GM23338 (cell line): ENCODE measurements around the gene PRDM1. TPM values are rescaled to one million over a fixed set of nuclear protein-coding genes. Genes with fewer than 3 reads are reported as not detected.

Experiments
- ATAC-seq: fragments of 200-7000 bp; cut with Tn5 transposase; 3 replicates; pipeline ENCODE4 v1.9.1; 2020
- DNase-seq: peaks from one replicate; pipeline ENCODE4 v3.0.0-alpha.2; 2015; ENCODE audit warnings: low spot score
- H2AFZ ChIP-seq: fragments of 200-600 bp; sonication (generic); 2 replicates; pipeline ENCODE4 v1.8.0; 2016; ENCODE audit warnings: antibody characterized with exemption, mild to moderate bottlenecking, moderate library complexity
- H3F3A ChIP-seq: fragments of 200-600 bp; sonication (generic); replicated peaks from 2 replicates; pipeline ENCODE4 v1.8.0; 2017; ENCODE audit warnings: antibody characterized with exemption, mixed run types, low read depth
- H3K27ac ChIP-seq: fragments of 200-600 bp; sonication (generic); 2 replicates; pipeline ENCODE4 v1.6.1; 2016; ENCODE audit warnings: low read depth
- H3K27me3 ChIP-seq: fragments of 200-600 bp; sonication (generic); 2 replicates; pipeline ENCODE4 v1.8.0; 2016; ENCODE audit warnings: mild to moderate bottlenecking, mixed run types, moderate library complexity; ENCODE audit not compliant: insufficient read depth
- H3K36me3 ChIP-seq: fragments of 200-600 bp; sonication (generic); 2 replicates; pipeline ENCODE4 v1.8.0; 2016; ENCODE audit warnings: mild to moderate bottlenecking; ENCODE audit not compliant: insufficient read depth
- H3K4me1 ChIP-seq: fragments of 200-600 bp; sonication (generic); 2 replicates; pipeline ENCODE4 v1.8.0; 2016; ENCODE audit warnings: mild to moderate bottlenecking, moderate library complexity; ENCODE audit not compliant: insufficient read depth
- H3K4me2 ChIP-seq: fragments of 200-600 bp; sonication (generic); 2 replicates; pipeline ENCODE4 v1.7.1; 2017; ENCODE audit warnings: mixed run types
- H3K4me3 ChIP-seq: fragments of 200-600 bp; sonication (generic); 2 replicates; pipeline ENCODE4 v1.6.1; 2016; ENCODE audit warnings: mixed run types
- H3K79me2 ChIP-seq: fragments of 200-600 bp; sonication (generic); replicated peaks from 2 replicates; pipeline ENCODE4 v1.8.0; 2017; ENCODE audit warnings: mild to moderate bottlenecking; ENCODE audit not compliant: insufficient read depth
- H3K9me2 ChIP-seq: fragments of 200-600 bp; sonication (generic); 2 replicates; pipeline ENCODE4 v1.8.0; 2017; ENCODE audit not compliant: insufficient read depth
- H4K20me1 ChIP-seq: fragments of 200-600 bp; sonication (generic); replicated peaks from 2 replicates; pipeline ENCODE4 v1.8.0; 2017; ENCODE audit warnings: mild to moderate bottlenecking; ENCODE audit not compliant: insufficient read depth
- H3K27ac Mint-ChIP-seq: 2 replicates; pipeline ENCODE4 v1.8.0; 2020; ENCODE audit warnings: inconsistent platforms, mild to moderate bottlenecking, moderate library complexity, mixed read lengths
- H3K27me3 Mint-ChIP-seq: 3 replicates; pipeline ENCODE4 v1.8.0; 2022; ENCODE audit warnings: low read depth, mild to moderate bottlenecking, moderate library complexity, mixed read lengths, inconsistent platforms; ENCODE audit not compliant: insufficient read depth, poor library complexity
- H3K36me3 Mint-ChIP-seq: 3 replicates; pipeline ENCODE4 v1.8.0; 2021; ENCODE audit warnings: low read depth, mild to moderate bottlenecking, inconsistent platforms, moderate library complexity, mixed read lengths
- H3K4me1 Mint-ChIP-seq: 3 replicates; pipeline ENCODE4 v1.8.0; 2020; ENCODE audit warnings: mild to moderate bottlenecking, inconsistent platforms, mixed read lengths
- H3K4me3 Mint-ChIP-seq: 3 replicates; pipeline ENCODE4 v1.8.0; 2021; ENCODE audit warnings: moderate library complexity, mild to moderate bottlenecking, inconsistent platforms, mixed read lengths
- H3K9me3 Mint-ChIP-seq: 3 replicates; pipeline ENCODE4 v1.8.0; 2020; ENCODE audit warnings: moderate library complexity, mild to moderate bottlenecking, inconsistent platforms, mixed read lengths
- CREB1 ChIP-seq: fragments of 250-450 bp; sonication (Bioruptor Pico); IDR thresholded peaks from 2 replicates; pipeline ENCODE4 v1.5.0; 2020; ENCODE audit warnings: low read depth, mild to moderate bottlenecking, moderate library complexity
- CTCF ChIP-seq, 2 experiments: fragments of 200-600 bp in 1 of 2; sonication (generic) in 1 of 2; conservative IDR thresholded peaks; 2 replicates each; pipeline versions ENCODE4 v1.5.1 to v1.6.1; 2016 to 2017; ENCODE audit warnings: antibody characterized with exemption in 2 of 2, low read depth in 2 of 2, mild to moderate bottlenecking in 2 of 2, moderate library complexity in 1 of 2
- ETS1 ChIP-seq: IDR thresholded peaks from 2 replicates; pipeline ENCODE4 v1.6.1; 2016; ENCODE audit warnings: antibody characterized with exemption
- EZH2 ChIP-seq: fragments of 200-600 bp; sonication (generic); IDR thresholded peaks from one replicate; pipeline ENCODE4 v1.8.0; 2017; ENCODE audit warnings: antibody characterized with exemption, mild to moderate bottlenecking, low read depth; ENCODE audit not compliant: unreplicated experiment
- EZH2phosphoT487 ChIP-seq: fragments of 200-600 bp; sonication (generic); IDR thresholded peaks from one replicate; pipeline ENCODE4 v1.8.1; 2018; ENCODE audit warnings: antibody characterized with exemption; ENCODE audit not compliant: unreplicated experiment
- JUNB ChIP-seq: IDR thresholded peaks from one replicate; pipeline ENCODE4 v1.6.1; 2016; ENCODE audit warnings: antibody characterized with exemption; ENCODE audit not compliant: unreplicated experiment
- REST ChIP-seq: IDR thresholded peaks from one replicate; pipeline ENCODE4 v1.6.1; 2018; ENCODE audit warnings: antibody characterized with exemption; ENCODE audit not compliant: unreplicated experiment
- ZNF114 ChIP-seq: fragments of 250-450 bp; sonication (Bioruptor Pico); IDR thresholded peaks from 2 replicates; pipeline ENCODE4 v1.5.0; 2020; ENCODE audit warnings: mild to moderate bottlenecking, moderate library complexity
- ZNF331 ChIP-seq: fragments of 250-450 bp; sonication (Bioruptor Pico); IDR thresholded peaks from 2 replicates; pipeline ENCODE4 v1.5.0; 2020; ENCODE audit warnings: low read depth, mild to moderate bottlenecking, moderate library complexity
- polyA plus RNA-seq: library from polyadenylated mRNA; unstranded; fragments of >200 nt; fragmentation: Nextera tagmentation; extraction: Ambion mirVana; gene quantifications from 2 replicates; pipeline ENCODE4 v1.2.1, GENCODE V29; 2016
- total RNA-seq: library from RNA; depleted of rRNA; stranded (reverse); fragments of >200 nt; shearing (Covaris generic); gene quantifications from 2 replicates; pipeline ENCODE4 v1.2.3, GENCODE V29; 2014

PRDM1 gene
- total and polyA plus RNA-seq, 2 experiments from 2014 or later: 0.65 to 0.73 TPM

GRCh38 chr6:106094964-106095335 lies 8.8 kb downstream of the PRDM1 start:
- no peak overlapping the region for H3K4me3 ChIP-seq
- DNase-seq: no peak
- no peak overlapping the region for H3K4me3 Mint-ChIP-seq

GRCh38 chr6:106097411-106098231 lies 11.5 kb downstream of the PRDM1 start:
- no peaks in the 10 kb centered on the region for H4K20me1 ChIP-seq
- H3K4me2 ChIP-seq: peak overlapping the region; percentile 79
- no peaks in the 10 kb centered on the region for H3F3A ChIP-seq
- Mint-ChIP-seq H3K36me3 (no peaks in the 10 kb centered on the region), H3K4me1 (peaks cover 44% of the 10 kb centered on the region), H3K9me3 (no peaks in the 10 kb centered on the region), H3K4me3 (peak overlapping the region; percentile 71), H3K27me3 (peaks cover 28% of the 10 kb centered on the region), H3K27ac (no peak overlapping the region; the same call in 1 of the 2 replicates)
- H3K9me2 ChIP-seq: no peaks in the 10 kb centered on the region
- H3K79me2 ChIP-seq: no peaks in the 10 kb centered on the region
- peak overlapping the region; percentile 52 for H3K4me3 ChIP-seq
- H3K4me1 ChIP-seq: peaks cover 39% of the 10 kb centered on the region
- H2AFZ ChIP-seq: peak overlapping the region; percentile 78
- peaks cover 38% of the 10 kb centered on the region for H3K27me3 ChIP-seq
- ATAC-seq (peak; percentile 29), DNase-seq (no peak)
- no peaks in the 10 kb centered on the region for H3K36me3 ChIP-seq
- no peak overlapping the region for H3K27ac ChIP-seq
- no peak for TF ChIP-seq REST

More at GRCh38 chr6:106094964-106095335, 8.8 kb downstream of the PRDM1 start:
- Histone ChIP-seq H3K9me2 (no peaks in the 10 kb centered on the region), H3K79me2 (no peaks in the 10 kb centered on the region), H4K20me1 (no peaks in the 10 kb centered on the region), H3K4me2 (no peak overlapping the region), H3K36me3 (no peaks in the 10 kb centered on the region), H2AFZ (no peak overlapping the region), H3K27ac (no peak overlapping the region), H3F3A (no peaks in the 10 kb centered on the region), H3K4me1 (peaks cover 39% of the 10 kb centered on the region), H3K27me3 (peaks cover 30% of the 10 kb centered on the region)
- H3K9me3 Mint-ChIP-seq: no peaks in the 10 kb centered on the region
- no peaks in the 10 kb centered on the region for H3K36me3 Mint-ChIP-seq
- H3K4me1 Mint-ChIP-seq: peaks cover 37% of the 10 kb centered on the region
- no peak overlapping the region for H3K27ac Mint-ChIP-seq
- no peak for ATAC-seq
- H3K27me3 Mint-ChIP-seq: peaks cover 27% of the 10 kb centered on the region
- TF ChIP-seq CTCF (conservative IDR thresholded peaks at IDR 0.05; ENCODE audit: low read depth in 2 of 2): no peak
- TF ChIP-seq CREB1 (CRISPR knock-in tag): no peak
- no peak for TF ChIP-seq JUNB
- TF ChIP-seq ZNF331 (CRISPR knock-in tag): no peak
- no peak for TF ChIP-seq ETS1
- TF ChIP-seq EZH2: no peak
- no peak for TF ChIP-seq ZNF114
- TF ChIP-seq EZH2phosphoT487: no peak
